Endothelial cell of umbilical vein (primary cell): ENCODE results near the gene SORCS2. TPM values are rescaled to one million over a fixed set of nuclear protein-coding genes. Genes with fewer than 3 reads are reported as not detected.

Experiments used
- BruUV-seq: library from RNA; stranded (reverse); fragments of 400-500 nt; replicated peaks from 2 replicates; lab custom pipeline; 2021; lab: Mats Ljungman, UMichigan
- CTCF ChIA-PET: fragments of 300-600, 350-600 bp; sonication (Branson Sonifier 250); formaldehyde crosslinking; loops from one replicate; lab custom pipeline; 2021; ENCODE audit warnings: antibody characterized with exemption, inconsistent platforms; lab: Charles Lee
- POLR2A ChIA-PET: fragments of 300-600, 350-600 bp; sonication (Branson Sonifier 250); formaldehyde crosslinking; loops from one replicate; lab custom pipeline; 2021; ENCODE audit warnings: antibody characterized with exemption, inconsistent platforms; lab: Charles Lee
- DNase-seq: peaks from one replicate; pipeline ENCODE4 v3.0.0-alpha.2; 2011; ENCODE audit warnings: low read depth, low spot score
- FAIRE-seq: peaks from 2 replicates; lab custom pipeline; 2011; peaks lifted over from hg19 to GRCh38; lab: Jason Lieb, UNC
- H2AFZ ChIP-seq: 2 replicates; pipeline ENCODE4 v1.6.0; 2012; ENCODE audit warnings: low read depth, low read length, control low read depth, inconsistent platforms
- H3K27ac ChIP-seq: 2 replicates; pipeline ENCODE4 v1.5.1; 2011; ENCODE audit warnings: low read depth, mild to moderate bottlenecking, control low read depth, low read length, moderate library complexity; ENCODE audit not compliant: insufficient read depth
- H3K27me3 ChIP-seq, 2 experiments: 2 replicates each; pipeline versions ENCODE4 v1.6.0 to v1.6.1; 2011; ENCODE audit warnings: low read length in 2 of 2, mixed read lengths in 1 of 2; ENCODE audit not compliant: control insufficient read depth in 2 of 2, insufficient read depth in 2 of 2
- H3K36me3 ChIP-seq, 2 experiments: 2 replicates in 1 of 2; 3 replicates in 1 of 2; pipeline ENCODE4 v1.5.1; 2011; ENCODE audit warnings: low read length in 2 of 2, mild to moderate bottlenecking in 1 of 2, moderate library complexity in 1 of 2; ENCODE audit not compliant: control insufficient read depth in 2 of 2, insufficient read depth in 2 of 2; ENCODE audit errors: extremely low read depth in 1 of 2
- H3K4me1 ChIP-seq: 3 replicates; pipeline ENCODE4 v1.5.1; 2011; ENCODE audit warnings: mild to moderate bottlenecking, low read length; ENCODE audit not compliant: control insufficient read depth, insufficient read depth; ENCODE audit errors: extremely low read depth
- H3K4me2 ChIP-seq: 2 replicates; pipeline ENCODE4 v1.6.1; 2011; ENCODE audit warnings: low read length, control low read depth, mixed read lengths; ENCODE audit not compliant: insufficient read depth
- H3K4me3 ChIP-seq, 3 experiments: fragments of 200-600 bp in 1 of 3; sonication (generic), shearing (Covaris generic) in 1 of 3; replicated peaks in 1 of 3; 2 replicates each; pipeline ENCODE4 v1.5.1; 2011 to 2016; ENCODE audit warnings: control low read depth in 3 of 3, low read length in 3 of 3, mild to moderate bottlenecking in 2 of 3, inconsistent platforms in 1 of 3, low read depth in 1 of 3, moderate library complexity in 1 of 3; ENCODE audit not compliant: insufficient read depth in 1 of 3
- H3K79me2 ChIP-seq: 2 replicates; pipeline ENCODE4 v1.6.0; 2012; ENCODE audit warnings: low read length, inconsistent platforms; ENCODE audit not compliant: control insufficient read depth, insufficient read depth
- H3K9ac ChIP-seq: replicated peaks from 2 replicates; pipeline ENCODE3; 2011; ENCODE audit warnings: low read length, control low read depth; ENCODE audit not compliant: insufficient read depth; ENCODE audit errors: extremely low read depth
- H3K9me1 ChIP-seq: replicated peaks from 3 replicates; pipeline ENCODE4 v1.6.0; 2011; ENCODE audit warnings: mild to moderate bottlenecking, low read length; ENCODE audit not compliant: control insufficient read depth, insufficient read depth; ENCODE audit errors: extremely low read depth
- H3K9me3 ChIP-seq: replicated peaks from 2 replicates; pipeline ENCODE4 v1.5.1; 2012; ENCODE audit warnings: low read length, inconsistent platforms; ENCODE audit not compliant: control insufficient read depth, insufficient read depth
- H4K20me1 ChIP-seq: replicated peaks from 2 replicates; pipeline ENCODE3; 2011; ENCODE audit warnings: mild to moderate bottlenecking, low read length; ENCODE audit not compliant: control insufficient read depth, insufficient read depth; ENCODE audit errors: extremely low read depth
- EZH2 ChIP-seq: IDR thresholded peaks from 2 replicates; pipeline ENCODE4 v1.6.1; 2012; ENCODE audit warnings: borderline replicate concordance, low read depth, mild to moderate bottlenecking, moderate library complexity, low read length, inconsistent platforms; ENCODE audit not compliant: severe bottlenecking
- FOS ChIP-seq: IDR thresholded peaks from 2 replicates; pipeline ENCODE4 v1.6.1; 2011; ENCODE audit warnings: mild to moderate bottlenecking, low read length, moderate library complexity, borderline replicate concordance; ENCODE audit not compliant: insufficient read depth
- GATA2 ChIP-seq: IDR thresholded peaks from 2 replicates; pipeline ENCODE4 v1.7.0; 2011; ENCODE audit warnings: low read depth, mild to moderate bottlenecking, moderate library complexity, mixed read lengths, low read length; ENCODE audit not compliant: insufficient read length, insufficient read depth
- JUN ChIP-seq: IDR thresholded peaks from 2 replicates; pipeline ENCODE4 v1.6.1; 2011; ENCODE audit warnings: borderline replicate concordance, low read depth; ENCODE audit not compliant: insufficient read length, insufficient read depth
- MYC ChIP-seq: IDR thresholded peaks from one replicate; pipeline ENCODE4 v1.6.1; 2011; ENCODE audit warnings: mild to moderate bottlenecking, low read depth, low read length
- POLR2A ChIP-seq: IDR thresholded peaks from 2 replicates; pipeline ENCODE4 v1.6.1; 2012; ENCODE audit warnings: low read depth, mild to moderate bottlenecking, control low read depth, low read length
- POLR2AphosphoS5 ChIP-seq: IDR thresholded peaks from 2 replicates; pipeline ENCODE4 v1.6.1; 2012; ENCODE audit warnings: low read depth, mild to moderate bottlenecking, control low read depth, low read length, moderate library complexity; ENCODE audit not compliant: insufficient read depth
- dilution Hi-C: fragments of 300-500 bp; cut with MboI; formaldehyde crosslinking; loops from one replicate; pipeline ENCODE4 v1.15.0; 2019; ENCODE audit warnings: low sequenced_read_pairs; ENCODE audit not compliant: extremely low pct_ligation_motif_present
- intact Hi-C: fragments of 100-400 bp; cut with micrococcal nuclease; formaldehyde crosslinking; loops from one replicate; pipeline ENCODE4 v1.10.0; 2022
- polyA plus RNA-seq, 4 experiments: library from polyadenylated mRNA; depleted of rRNA in 3 of 4; stranded (reverse) in 3 of 4; unstranded in 1 of 4; fragments of >200 nt; gene quantifications; 2 replicates each; pipeline versions ENCODE4 v1.2.1 to v1.2.3, GENCODE V29; 2011 to 2012; ENCODE audit warnings: missing spikeins in 1 of 4
- total RNA-seq: library from RNA; stranded (reverse); gene quantifications from 2 replicates; pipeline ENCODE4 v1.2.3, GENCODE V29; 2021
- TF ChIP-seq, protein P1 (sequence below), 2 donors: IDR thresholded peaks; 1 replicate in 1 of 2; 2 replicates in 1 of 2; pipeline ENCODE4 v1.5.1; 2011; ENCODE audit warnings: low read length in 2 of 2, mild to moderate bottlenecking in 2 of 2, moderate library complexity in 2 of 2, control low read depth in 1 of 2, inconsistent platforms in 1 of 2, low read depth in 1 of 2; ENCODE audit not compliant: insufficient read depth in 1 of 2; ENCODE audit errors: extremely low read depth in 1 of 2
- TF ChIP-seq, protein P2 (sequence below): IDR thresholded peaks from 2 replicates; pipeline ENCODE4 v1.6.1; 2011; ENCODE audit not compliant: insufficient read depth, insufficient read length

SORCS2 gene
- total and polyA plus RNA-seq, 2 donors (not counting 3 experiments of a cell fraction or from before 2014, with no cell fraction given) = not detected

DNA sequence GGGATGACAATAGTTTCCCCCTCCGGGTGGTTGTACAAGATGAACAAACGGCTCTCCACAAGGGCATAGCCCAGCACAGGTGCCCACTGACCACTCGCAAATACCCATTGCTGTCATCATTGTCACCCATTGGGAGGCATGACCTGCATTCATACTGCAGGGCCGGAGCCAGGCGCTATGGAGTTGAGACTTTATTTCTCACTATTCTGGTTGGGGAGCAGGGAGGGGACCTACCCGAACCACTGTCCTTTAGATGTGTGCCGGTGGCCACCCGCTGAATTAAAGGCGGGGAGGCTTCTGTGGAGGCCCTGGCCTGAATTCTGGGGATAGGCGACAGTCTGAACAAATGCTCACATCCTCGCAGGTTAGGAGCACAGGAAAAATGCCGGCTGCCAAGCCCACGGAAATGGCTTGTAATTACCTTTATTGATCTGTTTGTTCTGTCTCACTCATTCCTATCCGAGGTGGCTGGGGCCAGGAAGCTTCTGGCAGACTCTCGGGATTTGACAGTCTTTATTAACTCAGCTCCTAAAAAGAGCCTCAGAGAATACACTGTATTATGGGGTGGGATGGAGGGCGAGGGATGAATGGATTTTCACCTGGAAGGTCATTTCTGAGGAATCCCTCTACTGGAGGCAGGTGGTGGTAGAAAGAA, 367.5 kb downstream of the SORCS2 start:
- Histone ChIP-seq H3K27ac (no peak overlapping the region), H3K36me3 (no peaks in the 10 kb centered on the region), H3K4me2 (no peak overlapping the region), H3K27me3 (no peaks in the 10 kb centered on the region), H3K4me3 (no peak overlapping the region), H4K20me1 (no peaks in the 10 kb centered on the region), H3K9ac (no peak overlapping the region), H3K9me1 (no peaks in the 10 kb centered on the region), H3K9me3 (no peaks in the 10 kb centered on the region), H3K4me1 (no peaks in the 10 kb centered on the region), H3K79me2 (no peaks in the 10 kb centered on the region), H2AFZ (no peak overlapping the region)
- BruUV-seq = no TSS peak
- no peak for FAIRE-seq
- ChIA-PET POLR2A (no interaction called here), CTCF (no interaction called here)
- no peak for DNase-seq
- TF ChIP-seq POLR2A (no peak), JUN (no peak), GATA2 (no peak), EZH2 (no peak), MYC (no peak), FOS (no peak), POLR2AphosphoS5 (no peak)
- TF ChIP-seq, protein P1, sequence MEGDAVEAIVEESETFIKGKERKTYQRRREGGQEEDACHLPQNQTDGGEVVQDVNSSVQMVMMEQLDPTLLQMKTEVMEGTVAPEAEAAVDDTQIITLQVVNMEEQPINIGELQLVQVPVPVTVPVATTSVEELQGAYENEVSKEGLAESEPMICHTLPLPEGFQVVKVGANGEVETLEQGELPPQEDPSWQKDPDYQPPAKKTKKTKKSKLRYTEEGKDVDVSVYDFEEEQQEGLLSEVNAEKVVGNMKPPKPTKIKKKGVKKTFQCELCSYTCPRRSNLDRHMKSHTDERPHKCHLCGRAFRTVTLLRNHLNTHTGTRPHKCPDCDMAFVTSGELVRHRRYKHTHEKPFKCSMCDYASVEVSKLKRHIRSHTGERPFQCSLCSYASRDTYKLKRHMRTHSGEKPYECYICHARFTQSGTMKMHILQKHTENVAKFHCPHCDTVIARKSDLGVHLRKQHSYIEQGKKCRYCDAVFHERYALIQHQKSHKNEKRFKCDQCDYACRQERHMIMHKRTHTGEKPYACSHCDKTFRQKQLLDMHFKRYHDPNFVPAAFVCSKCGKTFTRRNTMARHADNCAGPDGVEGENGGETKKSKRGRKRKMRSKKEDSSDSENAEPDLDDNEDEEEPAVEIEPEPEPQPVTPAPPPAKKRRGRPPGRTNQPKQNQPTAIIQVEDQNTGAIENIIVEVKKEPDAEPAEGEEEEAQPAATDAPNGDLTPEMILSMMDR (IDR thresholded peaks at IDR 0.05; ENCODE audit: extremely low read depth in 1 of 2, insufficient read depth in 1 of 2, low read depth in 1 of 2, low read length in 2 of 2) = no peak
- TF ChIP-seq, protein P2, sequence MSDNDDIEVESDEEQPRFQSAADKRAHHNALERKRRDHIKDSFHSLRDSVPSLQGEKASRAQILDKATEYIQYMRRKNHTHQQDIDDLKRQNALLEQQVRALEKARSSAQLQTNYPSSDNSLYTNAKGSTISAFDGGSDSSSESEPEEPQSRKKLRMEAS = no peak
- intact Hi-C loops (no loop called here), dilution Hi-C loops (no loop called here)
